HG03457 (cell line): Measurements from ENCODE around the gene ZNF330.
"Not testable (repeated sequence)": the region's sequence is repeated elsewhere in the genome, so short reads cannot be mapped to it uniquely, and the experiment has no call there.

Experiments used
- ATAC-seq: cut with Tn5 transposase; IDR thresholded peaks from one replicate; pipeline ENCODE4 v1.9.1; 2021; ENCODE audit warnings: moderate number of reproducible peaks; ENCODE audit not compliant: unreplicated experiment

Gene ZNF330

GRCh38 chr4:141220691-141221659 is at the start of gene ZNF330:
Gene ZNF330 (plus strand): TSS chr4:141220895. CDS start chr4:141222372, 1,477 bp downstream.
- peak; percentile 72 for ATAC-seq

- ATAC-seq = no peak
Observed at GRCh38 chr4:141174457-141174856, 46.2 kb upstream of the ZNF330 start.

- no peak for ATAC-seq
Observed at GRCh38 chr4:141177171-141177570, 43.5 kb upstream of the ZNF330 start.

- no peak for ATAC-seq
Observed at GRCh38 chr4:141179474-141180373, 41.0 kb upstream of the ZNF330 start.

GRCh38 chr4:141180991-141181761 is 39.5 kb upstream of the ZNF330 start:
- ATAC-seq = peak; percentile 83

- ATAC-seq = not testable (repeated sequence)
Observed at GRCh38 chr4:141183491-141183890, 37.2 kb upstream of the ZNF330 start.

- ATAC-seq = no peak
Observed at GRCh38 chr4:141192564-141192963, 28.1 kb upstream of the ZNF330 start.

GRCh38 chr4:141193516-141194034 is 27.1 kb upstream of the ZNF330 start:
- no peak for ATAC-seq

- no peak for ATAC-seq
Observed at GRCh38 chr4:141195095-141195707, 25.5 kb upstream of the ZNF330 start.

- ATAC-seq = no peak
Observed at GRCh38 chr4:141196227-141196933, 24.3 kb upstream of the ZNF330 start.

- ATAC-seq = no peak
Observed at GRCh38 chr4:141207961-141208360, 12.7 kb upstream of the ZNF330 start.

- no peak for ATAC-seq
Observed at GRCh38 chr4:141210168-141210567, 10.5 kb upstream of the ZNF330 start.

- no peak for ATAC-seq
Observed at GRCh38 chr4:141213550-141213991, 7.1 kb upstream of the ZNF330 start.

- no peak for ATAC-seq
Observed at GRCh38 chr4:141215030-141215429, 5.7 kb upstream of the ZNF330 start.

GRCh38 chr4:141216002-141216761 is 4.5 kb upstream of the ZNF330 start:
- no peak for ATAC-seq

- ATAC-seq = no peak
Observed at GRCh38 chr4:141220271-141220670, 424 bp upstream of the ZNF330 start.

- no peak for ATAC-seq
Observed at GRCh38 chr4:141223418-141223817, 2.7 kb downstream of the ZNF330 start.

- ATAC-seq = not testable (repeated sequence)
Observed at GRCh38 chr4:141227280-141227679, 6.6 kb downstream of the ZNF330 start.
